ENCODE results near the gene ANKS1B.

The ANKS1B gene

DNA sequence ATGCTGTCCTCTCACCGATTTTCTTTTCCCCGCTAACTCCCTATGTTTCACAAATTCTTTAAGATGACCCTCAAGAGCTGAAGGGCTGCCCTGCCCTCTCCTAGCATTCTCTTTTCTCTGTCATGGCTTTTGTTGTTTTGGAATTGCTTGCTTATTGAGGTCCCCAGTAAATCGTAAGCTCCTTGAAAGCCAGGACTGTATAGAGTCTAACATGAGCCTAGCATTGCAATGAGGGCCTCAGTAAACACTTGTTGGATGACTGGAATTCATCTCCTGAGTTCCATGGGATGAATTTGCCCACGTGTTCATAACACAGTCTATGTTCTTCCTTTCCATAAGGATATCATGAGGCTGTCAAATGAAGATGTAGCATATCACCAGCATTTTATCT, 1247.4 kb downstream of the ANKS1B start:
- no peak for DNase-seq

DNA sequence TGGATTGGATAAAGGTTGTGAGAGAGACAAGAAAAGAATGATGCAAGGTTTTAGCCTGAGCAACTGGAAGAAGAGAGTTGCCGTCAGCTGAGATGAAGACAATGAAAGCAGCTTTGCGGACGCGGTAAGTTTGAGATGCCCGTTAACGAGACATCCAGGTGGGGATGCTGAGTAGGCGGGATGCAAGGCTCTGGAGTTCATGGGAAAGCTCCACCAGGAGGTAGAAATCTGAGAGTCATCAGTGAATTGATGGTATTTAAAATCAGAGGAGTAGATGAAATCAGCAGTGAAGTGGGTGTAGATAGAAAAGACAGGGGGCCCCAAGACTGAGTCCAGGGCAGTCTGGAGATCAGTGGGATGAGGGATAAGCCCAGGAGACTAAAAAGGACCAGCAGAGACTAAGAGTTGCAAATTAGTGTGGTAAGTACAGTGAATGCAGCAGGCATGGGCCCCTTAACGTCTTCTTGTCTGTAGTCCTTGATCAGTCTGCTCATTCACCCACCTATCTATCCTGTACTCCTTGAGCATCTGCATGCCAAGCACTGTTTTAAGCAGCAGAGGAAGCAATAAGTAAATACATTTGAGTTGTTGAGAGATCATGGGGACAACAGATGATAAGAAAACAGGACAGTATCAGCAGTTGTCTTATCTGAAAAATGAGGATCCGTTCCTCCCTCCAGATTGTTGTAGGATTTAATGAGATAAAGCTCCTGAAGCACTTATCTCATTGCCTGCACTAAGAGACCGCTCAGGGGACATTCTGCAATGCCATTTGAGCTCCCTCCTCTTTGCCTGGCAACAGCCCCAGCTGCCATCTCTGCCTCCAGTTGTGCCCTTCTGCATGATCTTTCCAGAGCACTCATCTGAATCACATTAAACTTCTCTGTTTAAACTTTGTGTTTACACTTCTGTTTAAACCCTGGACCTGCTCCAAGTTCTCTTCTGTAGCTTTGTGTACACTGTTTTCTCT, 1248.1 kb downstream of the ANKS1B start:
- peak; percentile 68 for DNase-seq

DNA sequence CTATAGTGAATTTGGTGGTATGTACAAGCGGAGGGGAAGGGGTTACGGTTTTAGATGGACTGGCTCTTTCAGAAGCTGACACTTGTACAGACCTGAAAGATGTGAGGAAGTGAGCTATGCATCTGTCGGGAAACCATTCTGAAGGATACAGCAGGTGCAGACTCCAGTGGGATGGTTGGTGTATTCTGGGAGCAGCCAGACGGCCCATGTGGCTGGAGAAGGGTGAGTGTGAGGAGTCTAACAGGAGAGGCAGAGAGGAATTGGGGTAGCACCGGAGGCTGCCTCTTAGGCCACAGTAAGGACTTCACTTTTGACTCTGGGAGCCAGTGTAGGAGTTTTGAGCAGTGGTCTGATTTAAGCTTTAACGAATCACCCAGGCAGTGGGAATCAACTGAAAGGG, 1248.9 kb downstream of the ANKS1B start:
- no peak for DNase-seq

DNA sequence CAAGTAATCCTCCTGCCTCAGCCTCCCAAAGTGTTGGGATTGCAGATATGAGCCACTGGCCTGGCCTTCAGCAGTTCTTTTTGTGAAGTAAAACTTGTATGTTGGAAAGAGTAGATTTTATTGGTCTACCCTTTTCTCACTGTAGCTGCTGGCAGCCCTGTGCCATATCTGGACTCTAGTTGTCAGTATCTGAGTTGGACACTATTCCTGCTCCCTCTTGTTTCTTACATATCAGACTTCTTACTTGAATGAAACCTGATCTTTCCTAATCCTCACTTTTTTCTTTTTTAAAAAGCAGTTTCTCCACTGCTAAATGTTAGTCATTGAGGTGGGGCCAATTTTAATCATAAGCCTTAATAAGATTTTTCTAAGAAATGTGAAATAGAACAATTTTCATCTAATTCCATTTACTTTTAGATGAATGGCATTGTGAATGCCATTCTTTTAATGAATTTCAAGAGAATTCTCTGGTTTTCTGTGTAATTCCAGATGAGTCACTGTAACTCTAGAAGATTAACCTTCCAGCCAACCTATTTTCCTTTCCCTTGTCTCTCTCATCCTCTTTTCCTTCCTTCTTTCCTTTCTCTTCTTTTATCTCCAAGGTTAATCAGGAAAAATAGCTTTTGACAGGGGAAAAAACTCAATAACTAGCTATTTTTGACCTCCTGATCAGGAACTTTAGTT, 1250.9 kb downstream of the ANKS1B start:
- no peak for DNase-seq

DNA sequence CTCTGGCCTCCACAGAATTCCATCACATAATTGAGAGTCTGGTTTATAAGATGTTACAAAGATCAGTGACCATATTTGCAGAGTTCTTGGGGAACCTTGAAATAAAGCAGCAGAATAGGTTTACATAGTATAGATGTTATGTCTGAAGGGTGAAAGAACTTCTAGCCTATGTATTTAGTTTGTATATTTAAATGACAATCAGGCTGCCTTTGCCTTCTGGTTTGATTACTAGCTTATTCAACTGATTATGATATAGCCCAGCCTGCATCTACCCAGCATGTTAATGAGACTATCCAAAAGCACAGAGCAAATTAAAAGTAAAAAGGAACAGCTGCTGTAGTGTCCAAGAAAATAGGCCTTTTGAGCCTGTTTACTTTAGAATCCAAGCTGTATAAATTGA, 1254.3 kb downstream of the ANKS1B start:
- DNase-seq = no peak

DNA sequence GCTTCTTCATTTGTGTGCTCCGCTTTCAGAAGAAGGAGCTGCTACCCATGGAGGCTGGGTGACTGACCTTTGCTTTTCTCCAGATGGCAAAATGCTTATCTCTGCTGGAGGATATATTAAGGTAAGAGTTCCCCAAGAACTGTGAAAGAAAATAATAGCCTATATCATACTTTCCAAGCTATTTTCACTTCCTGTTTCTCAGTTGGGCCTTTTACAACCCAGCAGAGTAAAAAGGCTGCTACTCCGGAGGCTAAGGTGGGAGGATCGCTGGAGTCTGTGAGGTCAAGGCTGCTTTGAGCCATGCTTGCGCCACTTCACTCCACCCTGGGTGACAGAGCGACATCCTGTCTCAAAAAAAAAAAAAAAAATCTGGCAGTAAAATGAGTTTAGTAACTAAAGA, 1257.5 kb downstream of the ANKS1B start:
- DNase-seq = no peak

DNA sequence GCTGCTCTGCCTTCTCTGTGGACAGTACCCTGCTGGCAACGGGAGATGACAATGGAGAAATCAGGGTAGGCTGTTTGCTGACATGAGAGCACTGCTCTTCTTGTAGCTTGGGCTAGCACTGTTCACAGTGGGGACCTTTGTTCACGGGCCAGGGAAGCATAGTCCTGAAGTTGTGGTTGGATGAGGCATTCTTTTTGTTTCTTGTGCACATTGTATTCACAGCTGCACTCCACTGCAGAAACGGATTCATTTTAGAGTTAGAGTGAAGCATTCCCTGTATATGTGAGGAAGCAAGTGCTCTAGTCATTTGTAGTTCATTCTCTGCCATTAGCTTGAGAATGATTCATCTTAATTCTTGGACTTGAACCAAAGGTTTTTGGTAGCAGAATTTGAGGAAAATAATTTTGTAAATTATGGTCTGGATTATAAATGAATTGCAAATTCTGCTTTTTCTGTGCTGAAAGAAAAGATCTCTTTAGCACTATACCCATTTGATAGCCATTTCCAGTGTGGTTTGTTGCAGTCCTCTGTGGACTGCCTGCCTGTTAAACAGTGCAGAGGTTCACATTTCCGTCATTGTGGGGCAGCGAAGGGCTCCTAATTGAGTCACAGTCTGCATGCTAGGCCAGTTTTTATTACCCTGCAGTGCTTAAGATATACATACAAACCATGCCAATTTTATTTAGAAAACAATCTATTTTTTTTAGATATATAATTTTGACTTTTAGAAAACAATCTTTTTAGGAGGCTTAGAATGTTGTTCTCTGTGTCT, 1259.1 kb downstream of the ANKS1B start:
- no peak for DNase-seq

DNA sequence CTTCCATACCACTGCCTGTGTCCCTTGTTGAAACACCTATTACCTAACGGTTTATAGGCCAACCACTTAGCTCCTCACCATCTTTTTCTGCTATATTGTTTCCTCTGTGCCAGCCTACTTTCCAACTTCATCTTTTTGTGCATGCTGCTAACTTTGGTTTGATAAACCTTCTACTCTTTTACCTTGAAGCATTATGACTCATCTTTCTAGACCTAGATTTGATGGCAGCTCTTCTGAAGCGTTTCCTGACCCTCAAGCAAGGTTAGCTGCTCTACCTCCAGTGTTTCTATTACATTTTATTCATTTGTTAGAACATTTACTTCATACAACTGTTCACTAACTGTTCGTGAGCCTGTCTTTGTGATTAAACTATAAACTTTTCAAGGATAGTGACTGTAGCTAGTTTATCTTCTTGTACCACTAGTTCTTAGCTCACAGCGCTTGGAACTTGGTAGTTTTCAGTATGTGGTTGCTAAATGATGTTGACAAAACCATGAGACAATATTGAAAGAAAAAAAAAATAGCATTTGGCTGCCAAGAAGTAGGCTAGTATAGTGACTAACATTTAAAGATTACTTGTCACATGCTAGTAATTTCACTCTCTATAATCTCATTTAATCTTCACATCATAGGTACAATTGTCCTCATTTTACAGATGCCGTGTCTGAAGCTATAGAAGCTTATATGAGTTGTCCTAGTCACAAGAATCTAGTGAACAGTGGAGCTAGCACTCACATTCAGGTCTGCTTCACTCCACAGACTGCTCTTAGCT, 1260.2 kb downstream of the ANKS1B start:
- no peak for DNase-seq

DNA sequence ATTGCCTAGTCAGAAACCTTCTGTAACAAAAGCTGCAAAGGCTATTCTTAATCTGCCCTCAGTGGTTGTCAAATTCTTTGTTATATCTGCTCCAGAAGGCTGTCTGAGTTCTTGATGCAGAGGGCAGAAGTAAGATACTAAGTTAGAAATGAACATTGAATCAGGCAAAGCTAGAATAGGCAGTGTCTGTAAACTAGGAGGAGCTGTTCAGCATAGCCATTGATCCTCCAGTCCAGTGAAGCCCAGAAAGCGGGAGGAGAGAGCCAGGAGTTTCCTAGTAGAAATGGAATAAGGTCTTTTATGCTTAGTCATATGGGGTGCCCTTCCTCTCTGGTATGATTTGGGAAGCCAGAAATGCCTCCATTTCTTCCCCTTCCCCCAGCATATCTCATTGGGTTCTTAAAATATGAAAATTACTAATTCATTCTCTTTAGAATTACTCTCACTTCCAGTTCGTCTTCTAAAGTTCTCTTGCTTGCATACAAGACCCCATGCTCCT, 1263.5 kb downstream of the ANKS1B start:
- no peak for DNase-seq

DNA sequence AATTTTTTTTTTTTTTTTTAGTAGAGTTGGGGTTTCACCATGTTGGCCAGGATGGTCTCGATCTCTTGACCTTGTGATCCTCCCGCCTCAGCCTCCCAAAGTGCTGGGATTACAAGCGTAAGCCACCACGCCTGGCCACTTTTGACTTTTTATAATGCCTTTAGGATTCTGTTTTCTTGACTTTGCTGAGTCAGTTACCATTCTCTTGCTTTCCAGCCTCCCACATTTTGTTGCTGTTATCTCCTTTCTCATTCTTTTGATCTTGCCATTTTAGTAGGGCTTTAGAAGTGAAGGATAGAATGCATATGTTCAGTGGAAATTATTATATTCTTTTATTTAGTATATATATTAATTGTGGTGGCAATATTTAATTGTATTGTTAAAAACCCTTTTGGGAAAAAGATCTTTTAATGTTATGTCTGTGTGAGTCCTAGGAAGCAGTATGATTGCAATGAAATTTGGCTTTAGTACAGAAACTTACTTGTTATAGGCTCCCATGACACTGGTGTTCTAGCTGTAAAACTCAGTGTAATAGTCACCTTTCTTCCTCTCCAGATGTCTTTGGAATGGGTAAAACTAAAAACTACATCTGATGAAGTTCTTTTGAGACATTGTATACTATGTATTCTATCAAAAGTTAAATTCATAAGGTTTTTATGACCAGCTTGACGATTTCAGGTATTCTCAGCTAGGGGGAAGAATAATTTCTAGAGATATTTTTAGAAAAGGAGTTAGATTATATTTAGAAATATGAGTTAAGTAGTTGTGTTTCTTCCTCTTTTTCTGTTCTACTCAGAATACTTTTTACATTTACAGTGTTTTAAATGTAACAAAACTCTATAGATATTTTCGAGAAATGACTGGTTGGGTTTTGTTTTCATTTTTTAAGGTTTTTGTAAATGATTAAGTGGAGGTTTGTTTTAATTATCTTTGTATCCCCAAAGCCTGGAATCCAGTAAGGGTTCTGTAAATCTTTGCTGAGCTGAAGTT, 1264.9 kb downstream of the ANKS1B start:
- DNase-seq = no peak

DNA sequence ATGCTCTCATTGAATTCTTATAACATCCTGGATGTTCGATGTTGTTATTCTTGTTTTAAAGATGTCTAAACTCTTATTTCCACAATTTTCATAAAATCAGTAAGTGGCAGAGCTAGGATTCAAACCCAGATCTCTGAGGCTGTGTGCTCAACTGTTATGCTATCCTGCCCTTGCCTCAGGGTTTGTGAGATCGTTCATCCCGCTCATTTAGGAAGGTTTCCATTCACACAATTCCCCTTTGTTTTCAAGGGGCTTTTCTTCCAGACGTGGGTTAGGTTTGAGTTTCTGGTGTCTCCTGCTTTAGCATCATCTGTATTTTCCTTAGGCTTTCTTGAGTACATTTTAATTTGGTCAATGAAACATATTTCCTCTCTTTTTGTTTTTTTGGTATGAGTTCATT, 1270.3 kb downstream of the ANKS1B start:
- no peak for DNase-seq

DNA sequence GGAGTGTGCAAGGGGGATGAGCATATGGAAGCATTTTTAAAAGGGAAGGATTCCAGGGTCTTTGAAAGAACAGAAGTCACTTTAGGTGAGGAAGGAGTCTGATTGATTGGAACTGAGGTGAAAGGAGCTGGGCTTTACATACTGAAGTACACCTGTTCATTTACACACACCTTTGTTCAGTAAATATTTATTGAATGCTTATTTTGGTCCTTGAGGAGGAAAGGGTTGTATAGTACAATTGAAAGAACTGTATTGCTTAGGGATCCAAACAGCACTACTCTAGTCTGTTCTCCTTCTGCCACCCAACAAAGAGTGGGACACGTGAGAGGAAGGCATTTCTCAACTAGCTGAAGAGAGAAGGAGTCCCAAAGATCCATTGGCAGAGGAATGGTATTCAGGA, 1275.7 kb downstream of the ANKS1B start:
- no peak for DNase-seq

DNA sequence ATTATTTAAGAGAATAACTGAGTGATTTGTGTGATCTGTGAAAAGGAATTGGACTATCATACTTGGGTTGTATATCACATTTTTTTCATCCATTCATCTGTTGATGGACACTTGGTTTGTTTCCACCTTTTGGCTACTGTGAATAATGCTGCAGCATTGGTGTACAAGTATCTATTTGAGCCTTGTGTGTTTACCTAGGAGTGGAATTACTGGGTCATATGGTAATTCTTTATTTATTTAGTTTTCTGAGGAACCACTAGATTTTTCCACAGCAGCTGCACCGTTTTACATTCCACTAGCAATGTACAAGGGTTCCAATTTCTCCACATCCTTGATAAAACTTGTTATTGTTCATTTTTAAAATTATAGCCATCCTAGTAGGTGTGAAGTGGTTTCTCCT, 1283.6 kb downstream of the ANKS1B start:
- DNase-seq = no peak

DNA sequence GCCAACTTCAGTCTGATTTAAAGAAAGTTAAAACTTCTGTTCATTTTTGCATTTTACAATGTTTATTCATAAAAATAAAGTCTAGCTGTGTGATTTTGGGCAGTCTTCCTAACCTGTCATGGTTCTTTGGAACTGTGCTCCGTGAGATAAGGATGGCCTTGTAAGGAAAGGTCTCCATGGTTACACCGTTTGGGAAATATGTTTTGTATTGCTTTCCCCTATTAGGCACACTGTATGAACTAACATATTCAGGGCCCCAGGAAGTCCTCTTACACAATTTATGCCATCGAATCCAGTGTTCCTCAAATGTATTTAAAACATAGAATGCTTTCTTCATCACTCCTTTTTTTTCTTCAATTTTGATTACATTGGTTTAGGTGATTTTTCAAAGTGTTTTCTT, 1285.2 kb downstream of the ANKS1B start:
- no peak for DNase-seq

DNA sequence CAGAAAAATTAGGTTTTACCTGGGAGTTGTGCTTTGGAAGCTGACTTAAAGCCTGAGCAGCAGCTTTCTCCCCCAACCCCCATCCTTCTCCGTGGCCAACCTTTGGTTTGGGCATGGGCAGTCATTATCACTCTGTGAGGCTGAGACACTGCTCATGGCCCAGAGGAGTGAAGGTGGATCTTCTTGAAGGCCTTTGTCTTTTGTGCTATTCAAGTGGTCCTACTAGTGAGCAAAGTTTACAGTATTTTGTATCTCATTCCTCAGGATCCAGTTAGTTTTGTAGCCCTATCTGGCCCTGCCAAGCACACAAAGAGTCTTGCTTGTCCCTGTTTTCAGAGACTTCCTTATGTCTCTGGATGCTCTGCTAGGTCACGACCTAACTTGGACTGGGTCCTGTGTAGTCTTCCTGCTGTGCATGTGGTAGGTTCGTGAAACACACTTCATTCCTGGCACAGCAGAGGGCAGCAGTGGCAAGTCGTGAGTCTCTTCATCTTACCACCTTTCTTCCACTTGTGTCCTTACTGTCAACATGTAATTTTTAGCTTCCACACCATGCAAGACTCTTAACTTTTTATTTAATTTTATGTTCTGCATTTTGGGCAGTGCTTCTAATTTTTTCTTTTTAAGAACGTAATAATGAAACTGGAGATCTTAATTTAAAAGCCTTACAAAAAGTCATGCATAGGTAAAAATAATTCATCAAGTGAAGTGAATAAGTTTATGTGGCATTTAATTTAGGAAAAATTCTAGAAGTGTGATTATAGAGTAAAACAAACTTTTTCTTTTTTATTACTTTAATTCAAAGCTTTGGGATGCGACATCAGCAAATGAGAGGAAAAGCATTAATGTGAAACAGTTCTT, 1285.9 kb downstream of the ANKS1B start:
- DNase-seq = peak; percentile 55

DNA sequence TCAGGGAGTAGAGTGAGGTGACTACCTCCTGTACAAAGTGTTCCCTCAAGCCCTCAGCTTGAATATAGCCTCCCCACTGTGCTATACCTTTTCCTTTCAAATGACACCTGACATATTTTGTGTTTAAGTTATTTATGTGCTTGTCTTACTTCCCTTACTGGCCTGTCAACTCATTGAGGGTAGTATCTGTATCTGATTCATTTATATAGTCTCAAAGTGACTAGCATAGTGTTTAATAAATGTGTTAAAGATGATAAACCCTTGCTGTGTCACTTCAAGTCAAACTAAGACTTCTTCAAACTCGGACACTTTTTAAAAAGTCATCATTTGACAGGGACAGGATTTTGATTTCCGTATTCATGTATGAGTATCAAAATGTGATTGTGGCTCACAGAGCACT, 1287.5 kb downstream of the ANKS1B start:
- DNase-seq = no peak

DNA sequence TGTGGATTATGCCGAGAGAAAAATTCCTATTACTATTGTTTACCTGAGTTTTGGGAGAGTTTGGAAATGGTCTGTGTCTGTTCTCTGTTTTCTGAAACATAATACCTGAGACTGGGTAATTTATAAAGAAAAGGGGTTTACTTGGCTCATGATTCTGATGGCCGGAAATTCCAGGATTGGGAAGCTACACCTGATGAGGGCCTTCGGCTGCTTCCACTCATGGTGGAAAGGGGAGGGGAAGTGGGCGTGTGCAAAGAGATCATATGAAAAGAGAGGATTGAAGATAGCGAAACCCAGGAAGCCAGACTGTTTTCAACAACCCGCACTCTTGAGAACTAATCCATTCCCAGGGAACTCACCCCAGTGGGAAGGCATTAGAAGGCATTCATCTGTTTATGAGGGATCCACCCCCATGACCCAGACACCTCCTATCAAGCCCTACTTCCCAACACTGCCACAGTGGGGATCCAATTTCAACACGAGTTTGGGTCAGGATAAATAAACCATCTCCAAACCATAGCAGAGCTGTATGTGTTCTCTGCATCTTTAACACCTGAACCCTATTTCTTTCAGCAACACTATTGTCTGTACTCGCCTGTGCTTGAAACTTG, 1288.6 kb downstream of the ANKS1B start:
- no peak for DNase-seq

DNA sequence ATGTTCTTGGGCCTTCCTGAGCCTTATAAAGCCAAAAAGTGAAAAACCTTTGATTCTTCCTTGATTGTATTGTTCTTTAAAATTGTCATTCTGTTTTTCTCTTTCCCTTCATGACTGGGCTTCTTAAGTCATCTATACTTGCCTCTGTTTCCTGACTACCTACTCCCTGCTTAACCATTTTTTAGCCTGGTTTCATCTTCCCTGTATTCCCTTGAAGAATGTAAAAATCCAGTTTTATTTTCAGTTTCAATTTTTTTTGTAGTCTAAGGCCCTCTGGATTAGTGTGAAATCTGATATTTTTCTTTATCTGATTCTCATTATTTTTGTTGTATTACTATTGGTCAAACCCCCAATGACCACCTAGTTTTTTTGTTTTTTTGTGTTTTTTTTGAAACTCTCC, 1293.4 kb downstream of the ANKS1B start:
- no peak for DNase-seq

DNA sequence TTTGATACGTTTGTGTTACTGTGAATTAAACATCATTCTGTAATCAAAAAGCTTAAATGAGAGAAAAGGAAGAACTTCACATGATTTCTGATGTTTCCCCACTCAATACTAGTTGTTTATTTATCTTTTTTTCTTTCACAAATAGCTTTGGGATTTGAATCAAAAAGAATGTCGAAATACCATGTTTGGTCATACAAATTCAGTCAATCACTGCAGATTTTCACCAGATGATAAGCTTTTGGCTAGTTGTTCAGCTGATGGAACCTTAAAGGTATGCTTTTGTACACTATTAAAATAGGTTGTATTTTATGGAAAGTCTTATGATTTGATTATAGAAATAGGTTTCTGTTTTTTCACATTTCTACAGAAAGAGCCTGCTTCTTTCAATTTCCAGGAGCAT, 1298.1 kb downstream of the ANKS1B start:
- no peak for DNase-seq
